NB4 (cell line): ENCODE measurements around the gene AOAH.

Experiments used
- TF ChIP-seq, protein P1 (sequence below): IDR thresholded peaks from one replicate; pipeline ENCODE4 v1.5.1; 2012; ENCODE audit warnings: low read depth, low read length
- TF ChIP-seq, protein P2 (sequence below): IDR thresholded peaks from 2 replicates; pipeline ENCODE4 v1.6.1; 2011; ENCODE audit warnings: low read depth, low read length

DNA sequence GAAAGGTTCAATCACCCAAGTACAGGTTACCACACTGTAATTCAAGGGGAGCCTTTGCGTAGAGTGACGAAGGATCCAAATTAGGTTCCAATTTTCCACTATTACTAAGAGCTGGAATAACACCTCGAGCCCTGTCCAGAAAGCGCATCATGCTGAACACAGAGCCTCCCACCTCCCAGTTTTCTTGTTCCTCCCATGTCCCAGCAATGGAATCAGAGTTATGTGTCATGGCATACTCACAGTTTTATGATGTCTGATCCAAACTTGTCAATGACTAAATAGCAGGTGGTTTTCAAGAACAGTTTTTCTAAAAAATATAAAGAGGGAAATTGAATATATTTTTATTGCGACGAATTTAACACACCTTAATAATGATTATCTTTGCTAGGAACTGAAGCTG lies 50.6 kb downstream of the AOAH start:
- TF ChIP-seq, protein P1, sequence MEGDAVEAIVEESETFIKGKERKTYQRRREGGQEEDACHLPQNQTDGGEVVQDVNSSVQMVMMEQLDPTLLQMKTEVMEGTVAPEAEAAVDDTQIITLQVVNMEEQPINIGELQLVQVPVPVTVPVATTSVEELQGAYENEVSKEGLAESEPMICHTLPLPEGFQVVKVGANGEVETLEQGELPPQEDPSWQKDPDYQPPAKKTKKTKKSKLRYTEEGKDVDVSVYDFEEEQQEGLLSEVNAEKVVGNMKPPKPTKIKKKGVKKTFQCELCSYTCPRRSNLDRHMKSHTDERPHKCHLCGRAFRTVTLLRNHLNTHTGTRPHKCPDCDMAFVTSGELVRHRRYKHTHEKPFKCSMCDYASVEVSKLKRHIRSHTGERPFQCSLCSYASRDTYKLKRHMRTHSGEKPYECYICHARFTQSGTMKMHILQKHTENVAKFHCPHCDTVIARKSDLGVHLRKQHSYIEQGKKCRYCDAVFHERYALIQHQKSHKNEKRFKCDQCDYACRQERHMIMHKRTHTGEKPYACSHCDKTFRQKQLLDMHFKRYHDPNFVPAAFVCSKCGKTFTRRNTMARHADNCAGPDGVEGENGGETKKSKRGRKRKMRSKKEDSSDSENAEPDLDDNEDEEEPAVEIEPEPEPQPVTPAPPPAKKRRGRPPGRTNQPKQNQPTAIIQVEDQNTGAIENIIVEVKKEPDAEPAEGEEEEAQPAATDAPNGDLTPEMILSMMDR, result no peak
- TF ChIP-seq, protein P2, sequence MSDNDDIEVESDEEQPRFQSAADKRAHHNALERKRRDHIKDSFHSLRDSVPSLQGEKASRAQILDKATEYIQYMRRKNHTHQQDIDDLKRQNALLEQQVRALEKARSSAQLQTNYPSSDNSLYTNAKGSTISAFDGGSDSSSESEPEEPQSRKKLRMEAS, result no peak
